ENCODE data around the gene TSHB.

DNA sequence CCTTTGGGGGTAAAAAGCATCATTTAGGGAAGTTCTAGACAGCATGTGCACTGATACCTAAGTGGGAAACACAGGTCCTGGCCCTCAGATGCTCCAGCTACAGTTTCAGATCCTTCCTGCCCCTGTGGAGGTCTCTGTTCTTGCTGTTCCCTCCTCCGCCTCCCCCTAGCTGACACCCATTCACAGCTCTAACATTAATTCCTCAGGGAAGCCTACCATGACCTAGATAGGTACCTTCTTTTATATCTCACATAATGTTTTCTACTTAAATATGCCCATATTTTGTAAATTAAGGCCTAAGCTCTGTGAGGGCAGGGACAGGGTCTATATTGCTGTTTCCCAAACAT lies 48.3 kb downstream of the TSHB start:
- TF ChIP-seq EP300 (IDR thresholded peaks at IDR 0.05) (no peak), POLR2A (IDR thresholded peaks at IDR 0.05) (no peak)
- TF ChIP-seq, protein P1, sequence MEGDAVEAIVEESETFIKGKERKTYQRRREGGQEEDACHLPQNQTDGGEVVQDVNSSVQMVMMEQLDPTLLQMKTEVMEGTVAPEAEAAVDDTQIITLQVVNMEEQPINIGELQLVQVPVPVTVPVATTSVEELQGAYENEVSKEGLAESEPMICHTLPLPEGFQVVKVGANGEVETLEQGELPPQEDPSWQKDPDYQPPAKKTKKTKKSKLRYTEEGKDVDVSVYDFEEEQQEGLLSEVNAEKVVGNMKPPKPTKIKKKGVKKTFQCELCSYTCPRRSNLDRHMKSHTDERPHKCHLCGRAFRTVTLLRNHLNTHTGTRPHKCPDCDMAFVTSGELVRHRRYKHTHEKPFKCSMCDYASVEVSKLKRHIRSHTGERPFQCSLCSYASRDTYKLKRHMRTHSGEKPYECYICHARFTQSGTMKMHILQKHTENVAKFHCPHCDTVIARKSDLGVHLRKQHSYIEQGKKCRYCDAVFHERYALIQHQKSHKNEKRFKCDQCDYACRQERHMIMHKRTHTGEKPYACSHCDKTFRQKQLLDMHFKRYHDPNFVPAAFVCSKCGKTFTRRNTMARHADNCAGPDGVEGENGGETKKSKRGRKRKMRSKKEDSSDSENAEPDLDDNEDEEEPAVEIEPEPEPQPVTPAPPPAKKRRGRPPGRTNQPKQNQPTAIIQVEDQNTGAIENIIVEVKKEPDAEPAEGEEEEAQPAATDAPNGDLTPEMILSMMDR (IDR thresholded peaks at IDR 0.05) = no peak

All from ovary (tissue), 3 donors.